ENCODE measurements around the gene IRF9.
A peak's percentile ranks its signal among the peaks of the same experiment; 100 is the strongest.

The IRF9 gene

DNA sequence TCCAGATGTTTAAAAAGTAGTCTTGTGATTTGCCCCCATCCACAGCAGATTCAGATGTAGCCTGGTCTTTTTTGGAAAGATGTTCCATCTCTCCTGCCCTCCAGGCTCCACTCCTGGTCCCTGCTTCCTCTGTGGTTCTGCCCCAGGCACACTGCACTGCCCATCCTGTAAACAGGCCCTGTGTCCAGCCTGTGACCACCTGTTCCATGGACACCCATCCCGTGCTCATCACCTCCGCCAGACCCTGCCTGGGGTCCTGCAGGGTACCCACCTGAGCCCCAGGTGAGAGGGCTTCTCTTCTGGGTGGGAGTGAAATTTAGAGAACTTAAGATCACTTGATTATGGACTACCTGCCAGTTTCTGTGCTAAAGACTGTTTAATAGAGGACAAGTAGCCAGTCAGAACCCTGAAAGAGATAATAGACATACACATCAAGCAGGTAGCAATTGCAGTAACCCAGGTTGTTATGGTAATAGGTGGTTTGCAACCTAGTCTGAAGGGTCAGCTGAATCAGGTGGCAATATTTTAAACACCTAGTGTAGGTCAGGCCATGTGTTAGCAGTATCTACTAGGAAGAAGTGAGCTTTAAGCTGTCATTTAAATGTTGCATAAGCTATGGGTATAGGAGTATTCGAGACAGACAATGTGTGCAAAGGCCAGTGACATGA lies 11.6 kb upstream of the IRF9 start:
- no peak for DNase-seq (ENCODE audit: low read depth)

DNA sequence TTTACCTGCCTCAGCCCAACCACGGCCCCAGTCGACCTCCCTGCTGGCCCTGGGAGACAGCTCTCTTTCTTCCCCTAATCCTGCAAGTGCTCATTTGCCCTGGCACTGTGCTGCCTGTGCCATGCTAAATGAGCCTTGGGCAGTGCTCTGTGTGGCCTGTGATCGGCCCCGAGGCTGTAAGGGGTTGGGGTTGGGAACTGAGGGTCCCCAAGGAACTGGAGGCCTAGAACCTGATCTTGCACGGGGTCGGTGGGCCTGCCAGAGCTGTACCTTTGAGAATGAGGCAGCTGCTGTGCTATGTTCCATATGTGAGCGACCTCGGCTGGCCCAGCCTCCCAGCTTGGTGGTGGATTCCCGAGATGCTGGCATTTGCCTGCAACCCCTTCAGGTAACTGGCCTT lies 11.0 kb upstream of the IRF9 start:
- no peak for DNase-seq (ENCODE audit: low read depth)

- DNase-seq (ENCODE audit: low read depth): no peak
Observed at GRCh38 chr14:24150567-24150966, 10.5 kb upstream of the IRF9 start.

- no peak for DNase-seq (ENCODE audit: low read depth)
Observed at GRCh38 chr14:24150993-24151392, 10.1 kb upstream of the IRF9 start.

DNA sequence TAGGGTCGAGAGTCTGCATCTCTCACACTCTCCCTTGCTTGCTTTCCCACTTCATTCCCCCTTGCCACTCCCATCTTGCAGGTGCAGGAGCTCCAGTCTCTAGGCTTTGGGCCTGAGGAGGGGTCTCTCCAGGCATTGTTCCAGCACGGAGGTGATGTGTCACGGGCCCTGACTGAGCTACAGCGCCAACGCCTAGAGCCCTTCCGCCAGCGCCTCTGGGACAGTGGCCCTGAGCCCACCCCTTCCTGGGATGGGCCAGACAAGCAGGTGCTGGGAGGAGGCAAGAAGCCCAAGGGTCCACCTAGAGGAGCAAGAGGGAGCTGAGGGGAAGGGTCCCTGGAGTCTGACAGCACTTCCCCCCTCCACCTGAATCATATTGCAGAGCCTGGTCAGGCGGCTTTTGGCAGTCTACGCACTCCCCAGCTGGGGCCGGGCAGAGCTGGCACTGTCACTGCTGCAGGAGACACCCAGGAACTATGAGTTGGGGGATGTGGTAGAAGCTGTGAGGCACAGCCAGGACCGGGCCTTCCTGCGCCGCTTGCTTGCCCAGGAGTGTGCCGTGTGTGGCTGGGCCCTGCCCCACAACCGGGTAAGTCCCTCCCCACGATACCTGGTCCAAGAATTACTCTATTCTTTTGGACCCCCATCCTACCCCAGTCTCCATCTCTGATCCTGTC lies 9.5 kb upstream of the IRF9 start:
- no peak for DNase-seq (ENCODE audit: low read depth)

DNA sequence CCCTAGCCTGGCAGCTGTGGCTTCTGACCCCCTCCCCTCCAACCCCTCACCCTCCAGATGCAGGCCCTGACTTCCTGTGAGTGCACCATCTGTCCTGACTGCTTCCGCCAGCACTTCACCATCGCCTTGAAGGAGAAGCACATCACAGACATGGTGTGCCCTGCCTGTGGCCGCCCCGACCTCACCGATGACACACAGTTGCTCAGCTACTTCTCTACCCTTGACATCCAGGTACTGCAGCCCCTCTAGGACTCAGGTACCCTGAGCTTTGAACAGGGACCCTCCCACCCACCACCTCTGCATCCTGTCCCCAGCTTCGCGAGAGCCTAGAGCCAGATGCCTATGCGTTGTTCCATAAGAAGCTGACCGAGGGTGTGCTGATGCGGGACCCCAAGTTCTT lies 6.0 kb upstream of the IRF9 start:
- DNase-seq (ENCODE audit: low read depth): no peak

DNA sequence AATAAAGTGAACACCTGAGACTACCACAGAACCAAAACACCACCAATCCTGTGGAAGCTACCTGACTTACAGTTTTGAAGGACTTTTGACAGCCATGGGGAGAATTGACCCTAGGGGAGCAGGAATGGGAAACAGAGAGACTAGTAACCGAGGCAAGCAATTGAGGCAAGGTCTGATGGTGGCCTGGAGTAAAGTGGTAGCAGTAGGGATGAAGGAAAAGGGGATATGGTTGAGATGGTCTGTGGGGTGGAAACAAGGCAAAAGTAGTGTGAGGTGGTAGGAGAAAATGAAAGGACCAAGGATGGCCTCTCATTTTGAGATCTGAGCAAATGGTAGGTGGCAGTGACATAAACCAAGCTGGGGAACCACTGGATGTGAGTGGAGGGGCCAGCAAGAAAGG lies 4.2 kb upstream of the IRF9 start:
- no peak for DNase-seq (ENCODE audit: low read depth)

DNA sequence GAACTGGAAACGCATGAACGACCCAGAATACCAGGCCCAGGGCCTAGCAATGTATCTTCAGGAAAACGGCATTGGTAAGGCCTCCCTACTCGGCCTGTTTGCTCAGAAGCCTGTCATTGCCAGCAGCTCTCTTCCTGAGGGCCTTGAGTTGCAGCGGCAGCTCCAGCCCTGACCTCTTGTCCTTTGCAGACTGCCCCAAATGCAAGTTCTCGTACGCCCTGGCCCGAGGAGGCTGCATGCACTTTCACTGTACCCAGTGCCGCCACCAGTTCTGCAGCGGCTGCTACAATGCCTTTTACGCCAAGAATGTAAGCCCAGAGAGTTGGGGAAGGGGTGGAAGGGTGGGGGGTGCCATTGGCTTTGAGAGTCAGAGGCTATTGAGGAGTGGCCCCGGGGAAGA lies 3.7 kb upstream of the IRF9 start:
- no peak for DNase-seq (ENCODE audit: low read depth)

DNA sequence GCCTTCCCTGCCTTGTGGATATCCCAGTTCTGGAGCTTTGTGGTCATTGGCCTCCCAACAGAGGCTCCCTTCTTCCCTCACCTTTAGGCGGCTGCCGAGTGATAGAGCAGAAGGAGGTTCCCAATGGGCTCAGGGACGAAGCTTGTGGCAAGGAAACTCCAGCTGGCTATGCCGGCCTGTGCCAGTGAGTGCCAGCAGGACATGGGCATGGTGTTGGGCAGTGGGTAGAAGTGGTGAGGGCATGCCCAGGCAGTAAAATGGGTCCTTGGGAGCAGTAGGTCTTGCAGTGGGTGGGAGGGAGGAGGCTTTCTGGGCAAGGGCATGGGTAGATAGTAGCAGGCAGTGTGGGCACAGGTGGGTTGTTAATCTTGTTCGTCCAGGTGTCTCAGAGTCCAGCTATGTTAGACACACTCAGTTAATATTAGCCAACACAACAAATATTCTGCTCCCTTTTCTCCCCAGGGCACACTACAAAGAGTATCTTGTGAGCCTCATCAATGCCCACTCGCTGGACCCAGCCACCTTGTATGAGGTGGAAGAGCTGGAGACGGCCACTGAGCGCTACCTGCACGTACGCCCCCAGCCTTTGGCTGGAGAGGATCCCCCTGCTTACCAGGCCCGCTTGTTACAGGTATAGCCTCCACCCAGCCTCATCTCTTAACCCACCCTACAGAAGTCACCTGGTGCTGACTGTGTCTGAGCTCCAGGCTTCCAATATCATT lies 1.1 kb upstream of the IRF9 start:
- no peak for DNase-seq (ENCODE audit: low read depth)

DNA sequence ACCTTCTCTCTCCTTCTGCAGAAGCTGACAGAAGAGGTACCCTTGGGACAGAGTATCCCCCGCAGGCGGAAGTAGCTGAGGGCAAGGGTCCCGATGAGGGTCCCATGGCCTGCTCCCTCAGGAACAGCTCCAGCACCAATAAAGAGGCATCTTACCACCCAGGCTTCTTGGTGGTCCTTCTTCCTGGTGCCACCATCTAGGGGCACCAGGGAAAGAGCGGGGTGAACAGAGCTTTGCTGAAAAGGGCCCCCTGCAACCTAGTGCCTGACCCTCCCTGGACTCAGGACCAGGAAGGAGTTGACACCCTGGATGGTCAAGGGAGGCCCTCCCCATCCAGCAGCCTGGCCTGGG lies 591 bp upstream of the IRF9 start:
- DNase-seq (ENCODE audit: low read depth): no peak

- no peak for DNase-seq (ENCODE audit: low read depth)
Observed at GRCh38 chr14:24162093-24162492, 1.0 kb downstream of the IRF9 start.

DNA sequence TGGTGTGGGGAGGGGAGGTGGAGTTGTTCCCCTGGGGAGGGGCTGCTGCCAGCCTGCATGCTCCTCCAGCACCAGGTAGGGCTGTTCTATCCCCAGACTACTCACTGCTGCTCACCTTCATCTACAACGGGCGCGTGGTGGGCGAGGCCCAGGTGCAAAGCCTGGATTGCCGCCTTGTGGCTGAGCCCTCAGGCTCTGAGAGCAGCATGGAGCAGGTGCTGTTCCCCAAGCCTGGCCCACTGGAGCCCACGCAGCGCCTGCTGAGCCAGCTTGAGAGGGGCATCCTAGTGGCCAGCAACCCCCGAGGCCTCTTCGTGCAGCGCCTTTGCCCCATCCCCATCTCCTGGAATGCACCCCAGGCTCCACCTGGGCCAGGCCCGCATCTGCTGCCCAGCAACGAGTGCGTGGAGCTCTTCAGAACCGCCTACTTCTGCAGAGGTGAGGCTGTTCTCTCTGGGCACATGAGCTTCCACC lies 3.5 kb downstream of the IRF9 start:
- DNase-seq (ENCODE audit: low read depth): no peak

DNA sequence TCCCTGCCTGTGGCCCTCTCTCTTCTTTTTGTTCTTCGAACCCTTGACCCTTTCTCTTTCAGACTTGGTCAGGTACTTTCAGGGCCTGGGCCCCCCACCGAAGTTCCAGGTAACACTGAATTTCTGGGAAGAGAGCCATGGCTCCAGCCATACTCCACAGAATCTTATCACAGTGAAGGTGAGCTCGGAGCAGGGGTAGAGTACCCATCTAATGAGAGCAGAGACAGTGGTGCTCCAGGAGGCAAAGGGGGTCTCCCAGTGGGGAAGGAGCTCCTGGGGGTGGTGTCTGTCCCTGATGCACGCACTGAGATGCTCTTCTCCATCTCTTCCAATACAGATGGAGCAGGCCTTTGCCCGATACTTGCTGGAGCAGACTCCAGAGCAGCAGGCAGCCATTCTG lies 4.7 kb downstream of the IRF9 start:
- DNase-seq (ENCODE audit: low read depth): no peak

DNA sequence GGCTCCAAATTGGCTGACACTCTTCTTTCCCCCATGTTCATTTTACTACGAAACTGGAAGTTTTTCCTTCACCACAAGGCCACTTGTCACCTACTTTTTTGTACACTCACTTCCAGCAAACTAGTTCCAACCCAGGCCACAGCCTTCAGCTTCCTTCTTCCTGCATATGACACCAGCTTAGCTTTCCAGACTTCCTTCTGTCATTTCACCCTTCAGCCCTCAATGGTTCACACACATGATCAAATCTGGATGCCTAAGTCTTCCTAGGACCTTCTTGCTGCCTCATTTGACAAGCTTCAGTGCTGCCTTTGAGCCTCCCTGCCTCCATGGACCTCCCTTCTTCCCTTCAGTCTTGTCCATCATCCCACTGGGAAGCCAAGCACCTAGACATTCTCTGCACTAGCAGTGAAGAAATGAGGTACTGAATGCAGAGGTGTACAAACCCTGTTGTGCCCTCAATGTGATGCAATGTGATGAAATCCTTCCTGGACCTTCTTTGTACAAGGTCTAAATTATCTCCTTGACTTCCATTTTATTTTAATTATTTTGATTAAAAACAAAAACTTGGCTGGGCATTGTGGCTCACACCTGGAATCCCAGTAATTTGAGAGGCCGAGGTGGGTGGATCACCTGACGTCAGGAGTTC lies 6.5 kb downstream of the IRF9 start:
- DNase-seq (ENCODE audit: low read depth): no peak

DNA sequence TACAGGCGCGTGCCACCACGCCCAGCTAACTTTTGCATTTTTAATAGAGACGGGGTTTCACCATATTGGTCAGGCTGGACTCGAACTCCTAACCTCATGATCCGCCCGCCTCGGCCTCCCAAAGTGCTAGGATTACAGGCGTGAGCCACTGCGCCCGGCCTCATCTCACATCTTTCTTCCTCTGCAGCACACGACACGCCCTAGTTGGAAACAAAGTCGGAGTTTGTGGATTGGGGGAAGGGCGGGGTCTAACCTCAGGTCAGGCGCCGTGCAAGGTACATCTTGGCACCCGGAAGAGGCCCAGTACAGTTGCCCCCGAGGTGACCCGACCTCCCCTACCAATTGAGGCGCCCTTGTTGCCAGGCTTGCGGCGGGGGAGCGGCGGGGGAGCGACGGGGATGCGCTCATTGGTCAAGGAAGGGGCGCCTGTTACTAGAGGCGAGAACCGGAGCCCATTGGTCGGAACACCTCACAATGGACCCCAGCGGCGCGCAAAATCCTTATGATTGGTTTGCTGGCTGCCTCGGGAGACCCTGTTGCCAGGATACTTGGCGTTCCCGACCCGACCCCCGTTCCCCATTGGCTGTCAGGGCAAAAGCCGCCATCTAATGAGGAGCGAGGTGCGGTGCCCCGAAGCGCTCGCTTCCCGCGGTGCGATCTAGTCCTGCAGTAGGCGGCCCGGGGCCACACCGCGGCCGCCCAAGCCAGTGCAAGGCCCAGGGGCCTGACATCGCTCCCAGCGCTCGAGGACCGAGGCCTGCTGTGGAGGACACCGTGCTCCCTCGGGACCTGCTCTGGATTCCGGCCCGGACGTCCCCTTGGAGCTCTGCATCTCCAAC lies 10.6 kb downstream of the IRF9 start, which contains the start of gene REC8:
Gene REC8, plus strand, starts transcription at position 659 of the 839 bp plus-strand sequence. CDS start 473 bp downstream, outside the sequence.
- peak; percentile 48 for DNase-seq (ENCODE audit: low read depth)

DNA sequence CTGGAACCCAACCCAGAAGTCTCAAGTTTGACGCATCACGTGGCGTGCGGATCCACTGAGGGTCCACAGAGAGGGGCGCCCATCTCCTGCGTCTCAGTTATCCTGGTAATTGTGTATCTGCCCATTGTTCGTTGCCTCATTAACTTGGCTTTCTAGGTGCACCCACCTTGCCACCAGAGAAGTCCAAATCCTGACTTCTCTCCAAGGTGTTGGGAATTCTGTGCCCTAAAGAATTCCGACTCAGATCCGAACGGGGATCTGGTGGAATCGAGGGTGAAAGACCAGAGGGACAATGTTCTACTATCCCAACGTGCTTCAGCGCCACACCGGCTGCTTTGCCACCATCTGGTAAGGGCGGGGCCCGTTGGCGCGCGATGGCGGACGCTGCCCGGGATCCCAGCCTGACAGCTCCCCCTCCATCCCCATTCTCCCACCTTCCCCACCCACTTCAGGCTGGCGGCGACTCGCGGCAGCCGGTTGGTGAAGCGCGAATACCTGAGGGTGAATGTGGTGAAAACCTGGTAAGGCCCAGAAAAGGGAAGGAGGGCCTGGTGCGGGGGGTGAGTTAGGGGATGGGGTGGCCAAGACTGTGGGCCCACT lies 11.3 kb downstream of the IRF9 start:
- no peak for DNase-seq (ENCODE audit: low read depth)

- DNase-seq (ENCODE audit: low read depth): no peak
Observed at GRCh38 chr14:24172871-24173281, 11.8 kb downstream of the IRF9 start.

GRCh38 chr14:24176599-24176998 lies 15.5 kb downstream of the IRF9 start:
- no peak for DNase-seq (ENCODE audit: low read depth)

DNA sequence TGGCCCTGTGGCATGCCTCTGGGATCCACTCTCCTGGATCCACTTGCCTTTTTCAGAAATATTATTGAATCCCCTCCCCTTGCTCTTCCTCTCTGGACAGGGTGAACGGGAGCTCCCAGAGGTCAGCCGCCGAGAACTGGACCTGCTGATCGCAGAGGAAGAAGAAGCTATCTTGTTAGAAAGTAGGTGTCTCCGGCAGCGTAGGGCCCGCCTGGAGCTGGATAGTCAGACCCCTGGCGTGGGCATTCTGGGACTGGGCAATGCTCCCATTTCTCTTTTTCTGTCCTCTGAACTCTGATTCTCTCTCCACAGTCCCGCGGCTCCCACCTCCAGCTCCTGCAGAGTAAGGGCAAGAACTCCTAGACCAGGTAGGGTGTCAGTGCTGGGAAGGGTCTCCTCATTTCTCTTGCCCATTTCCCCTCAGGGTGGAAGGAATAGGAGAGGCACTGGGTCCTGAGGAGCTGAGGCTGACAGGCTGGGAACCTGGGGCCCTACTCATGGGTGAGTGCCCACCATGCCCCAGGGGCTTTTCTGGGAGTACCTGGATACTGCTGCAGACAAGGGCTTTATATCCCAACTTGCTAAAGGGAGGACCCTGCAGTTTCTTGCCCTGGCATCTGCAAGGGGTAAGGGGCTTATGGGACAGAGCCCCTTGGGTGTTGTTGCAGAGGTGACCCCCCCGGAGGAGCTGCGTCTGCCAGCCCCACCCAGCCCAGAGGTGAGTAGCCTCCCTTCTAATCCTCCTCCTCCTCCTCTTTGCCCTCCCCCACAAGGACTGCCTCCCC lies 16.2 kb downstream of the IRF9 start:
- no peak for DNase-seq (ENCODE audit: low read depth)

DNA sequence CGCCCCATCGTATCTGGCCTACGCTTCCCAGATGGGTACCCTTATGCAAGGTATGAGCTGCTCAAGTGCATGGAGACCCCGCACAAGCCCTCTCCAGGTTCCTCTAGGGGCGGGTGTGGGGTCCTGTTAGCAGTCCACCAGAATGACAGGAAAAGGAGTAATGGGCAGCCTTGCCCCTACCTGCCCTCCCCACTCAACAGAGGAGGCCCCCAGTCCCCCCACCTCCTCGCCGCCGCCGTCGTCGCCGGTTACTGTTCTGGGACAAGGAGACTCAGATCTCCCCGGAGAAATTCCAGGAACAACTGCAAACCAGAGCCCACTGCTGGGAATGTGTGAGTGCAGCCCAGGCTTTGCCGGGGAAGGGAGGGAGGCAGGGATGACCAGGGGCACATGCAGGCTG lies 16.8 kb downstream of the IRF9 start:
- DNase-seq (ENCODE audit: low read depth): no peak
